Panc1 (cell line): ENCODE results near the gene FBXO15. TPM values are rescaled to one million over a fixed set of nuclear protein-coding genes. Genes with fewer than 3 reads are reported as not detected.

Experiments used
- ATAC-seq: fragments of 200-7000 bp; cut with Tn5 transposase; 2 replicates; pipeline ENCODE4 v1.9.1; 2020; ENCODE audit warnings: mild to moderate bottlenecking, moderate library complexity
- BruUV-seq: library from RNA; stranded (reverse); fragments of 400-500 nt; replicated peaks from 2 replicates; lab custom pipeline; 2021; lab: Mats Ljungman, UMichigan
- CTCF ChIA-PET: fragments of 300-600 bp; sonication (Branson Sonifier 250); formaldehyde crosslinking; loops from one replicate; lab custom pipeline; 2022; ENCODE audit warnings: antibody characterized with exemption; lab: Charles Lee
- POLR2A ChIA-PET: fragments of 300-600 bp; sonication (Branson Sonifier 250); formaldehyde crosslinking; loops from one replicate; lab custom pipeline; 2022; ENCODE audit warnings: antibody characterized with exemption; lab: Charles Lee
- DNase-seq: peaks from one replicate; pipeline ENCODE4 v3.0.0-alpha.2; 2010; ENCODE audit warnings: low read depth, low spot score
- H3K27ac ChIP-seq: 2 replicates; pipeline ENCODE4 v1.5.1; 2011; ENCODE audit warnings: mild to moderate bottlenecking, low read length, inconsistent platforms
- H3K27me3 ChIP-seq: fragments of 200-500 bp; sonication (Bioruptor generic); 2 replicates; pipeline ENCODE4 v1.6.0; 2014; ENCODE audit warnings: low read length, inconsistent platforms; ENCODE audit not compliant: control insufficient read depth, insufficient read depth
- H3K36me3 ChIP-seq: fragments of 200-500 bp; sonication (Bioruptor generic); 2 replicates; pipeline ENCODE4 v1.5.1; 2014; ENCODE audit warnings: inconsistent platforms, mild to moderate bottlenecking, low read length, moderate library complexity; ENCODE audit not compliant: control insufficient read depth, insufficient read depth
- H3K4me1 ChIP-seq: 2 replicates; pipeline ENCODE4 v1.5.1; 2011; ENCODE audit warnings: inconsistent platforms, mild to moderate bottlenecking, low read length, moderate library complexity; ENCODE audit not compliant: control insufficient read depth, insufficient read depth
- H3K4me3 ChIP-seq, 2 experiments: 2 replicates each; pipeline ENCODE4 v1.5.1; 2011 to 2012; ENCODE audit warnings: low read depth in 2 of 2, low read length in 2 of 2, mild to moderate bottlenecking in 2 of 2, inconsistent platforms in 1 of 2, moderate library complexity in 1 of 2
- H3K9me3 ChIP-seq: fragments of 200-500 bp; sonication (Bioruptor generic); 2 replicates; pipeline ENCODE4 v1.5.1; 2014; ENCODE audit warnings: low read depth, mild to moderate bottlenecking, inconsistent platforms, low read length, moderate library complexity; ENCODE audit not compliant: control insufficient read depth, insufficient read depth
- POLR2AphosphoS5 ChIP-seq: IDR thresholded peaks from 2 replicates; pipeline ENCODE4 v1.6.1; 2012; ENCODE audit warnings: mild to moderate bottlenecking, low read depth, low read length, moderate library complexity
- SIN3A ChIP-seq: IDR thresholded peaks from 2 replicates; pipeline ENCODE4 v1.6.1; 2012; ENCODE audit warnings: low read depth, mild to moderate bottlenecking, low read length, moderate library complexity, borderline replicate concordance; ENCODE audit not compliant: insufficient read depth
- TCF7L2 ChIP-seq: IDR thresholded peaks from 2 replicates; pipeline ENCODE4 v1.6.1; 2011; ENCODE audit warnings: mild to moderate bottlenecking, low read depth, low read length, inconsistent platforms
- in situ Hi-C: cut with HindIII; loops from 2 replicates; pipeline ENCODE4 v1.10.0; 2016; ENCODE audit warnings: low sequenced_read_pairs, low pct_unique_long_range_greater_than_20kb
- intact Hi-C: fragments of 100-400 bp; cut with micrococcal nuclease; formaldehyde crosslinking; loops from one replicate; pipeline ENCODE4 v1.10.0; 2022; ENCODE audit not compliant: unreplicated experiment
- total RNA-seq: library from RNA; stranded (reverse); gene quantifications from one replicate; pipeline ENCODE4 v1.2.1, GENCODE V29; 2021; ENCODE audit not compliant: unreplicated experiment
- TF ChIP-seq, protein P1 (sequence below): fragments of 450-650 bp; IDR thresholded peaks from 2 replicates; pipeline ENCODE4 v1.5.1; 2017; ENCODE audit warnings: mild to moderate bottlenecking
- TF ChIP-seq, protein P2 (sequence below), 2 experiments: IDR thresholded peaks; 2 replicates each; pipeline ENCODE4 v1.6.1; 2011 to 2012; ENCODE audit warnings: low read depth in 2 of 2, control low read depth in 1 of 2, low read length in 1 of 2, mild to moderate bottlenecking in 1 of 2, moderate library complexity in 1 of 2; ENCODE audit not compliant: insufficient read depth in 1 of 2

FBXO15 gene
- total RNA-seq, 1 experiment from 2014 or later, result 1.9 TPM

DNA sequence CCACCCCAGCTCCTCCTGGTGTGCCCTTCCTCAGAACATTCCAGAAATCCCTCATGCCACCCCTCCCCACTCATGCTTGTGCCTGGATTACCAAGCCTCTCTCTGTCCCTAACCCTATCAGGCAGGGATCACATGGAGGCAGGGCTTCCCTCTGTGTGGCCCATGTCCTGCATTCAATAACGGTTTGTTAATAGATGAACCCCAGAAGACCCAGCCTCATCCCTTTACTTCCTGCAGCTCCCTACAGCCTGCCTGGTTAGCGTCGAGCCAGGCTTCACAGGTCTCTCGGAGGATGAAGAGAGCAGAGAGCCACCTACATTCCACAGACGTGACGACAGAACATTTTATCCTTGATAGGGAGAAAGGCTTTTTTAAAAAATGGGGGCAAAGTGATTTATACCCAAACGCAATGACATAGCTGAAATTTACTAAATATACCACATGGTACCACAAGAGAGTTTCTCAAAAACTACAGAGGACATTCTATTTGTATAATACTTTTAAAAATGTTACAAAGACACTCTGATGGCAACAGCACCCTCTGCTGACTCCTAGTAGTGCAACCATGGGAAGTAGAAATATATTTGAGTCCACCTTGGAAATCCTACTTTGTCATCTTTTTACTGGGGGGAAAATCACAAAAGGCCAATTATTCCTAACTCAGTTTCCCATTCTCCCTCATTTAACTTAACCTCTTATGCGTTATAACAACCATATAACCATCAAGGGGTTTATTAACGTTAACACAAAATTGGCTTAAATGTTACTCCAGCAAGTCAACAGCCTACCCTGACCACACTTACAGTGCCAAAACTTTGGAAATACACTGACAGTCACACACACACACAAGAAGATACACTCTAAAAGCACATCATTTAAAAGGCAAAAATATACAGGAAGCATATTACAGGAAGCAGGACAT, 30.7 kb downstream of the FBXO15 start:
- in situ Hi-C loops, result no loop called here
- H3K36me3 ChIP-seq, result no peaks in the 10 kb centered on the region
- ChIA-PET CTCF (interaction anchor here (2.1 kb wide), 1 partner anchor 34 kb away, joined by 6 read pairs; no protein-coding TSS in a partner anchor), POLR2A (no interaction called here)
- H3K27me3 ChIP-seq, result peaks cover 13% of the 10 kb centered on the region; the same call in 1 of the 2 replicates
- no peak overlapping the region for H3K27ac ChIP-seq
- no TSS peak for BruUV-seq
- intact Hi-C loops, result loop anchor here (5.0 to 10.0 kb wide), 2 partner anchors 75 to 1352 kb away; no protein-coding TSS in a partner anchor
- H3K4me3 ChIP-seq, result no peak overlapping the region
- H3K4me1 ChIP-seq, result no peaks in the 10 kb centered on the region
- ATAC-seq, result peak; percentile 80; the same call in 1 of the 2 replicates
- no peak for TF ChIP-seq SIN3A
- TF ChIP-seq, protein P1, sequence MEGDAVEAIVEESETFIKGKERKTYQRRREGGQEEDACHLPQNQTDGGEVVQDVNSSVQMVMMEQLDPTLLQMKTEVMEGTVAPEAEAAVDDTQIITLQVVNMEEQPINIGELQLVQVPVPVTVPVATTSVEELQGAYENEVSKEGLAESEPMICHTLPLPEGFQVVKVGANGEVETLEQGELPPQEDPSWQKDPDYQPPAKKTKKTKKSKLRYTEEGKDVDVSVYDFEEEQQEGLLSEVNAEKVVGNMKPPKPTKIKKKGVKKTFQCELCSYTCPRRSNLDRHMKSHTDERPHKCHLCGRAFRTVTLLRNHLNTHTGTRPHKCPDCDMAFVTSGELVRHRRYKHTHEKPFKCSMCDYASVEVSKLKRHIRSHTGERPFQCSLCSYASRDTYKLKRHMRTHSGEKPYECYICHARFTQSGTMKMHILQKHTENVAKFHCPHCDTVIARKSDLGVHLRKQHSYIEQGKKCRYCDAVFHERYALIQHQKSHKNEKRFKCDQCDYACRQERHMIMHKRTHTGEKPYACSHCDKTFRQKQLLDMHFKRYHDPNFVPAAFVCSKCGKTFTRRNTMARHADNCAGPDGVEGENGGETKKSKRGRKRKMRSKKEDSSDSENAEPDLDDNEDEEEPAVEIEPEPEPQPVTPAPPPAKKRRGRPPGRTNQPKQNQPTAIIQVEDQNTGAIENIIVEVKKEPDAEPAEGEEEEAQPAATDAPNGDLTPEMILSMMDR, result peak; percentile 86
- no peak for TF ChIP-seq POLR2AphosphoS5
- DNase-seq, result peak; percentile 18
- no peaks in the 10 kb centered on the region for H3K9me3 ChIP-seq

DNA sequence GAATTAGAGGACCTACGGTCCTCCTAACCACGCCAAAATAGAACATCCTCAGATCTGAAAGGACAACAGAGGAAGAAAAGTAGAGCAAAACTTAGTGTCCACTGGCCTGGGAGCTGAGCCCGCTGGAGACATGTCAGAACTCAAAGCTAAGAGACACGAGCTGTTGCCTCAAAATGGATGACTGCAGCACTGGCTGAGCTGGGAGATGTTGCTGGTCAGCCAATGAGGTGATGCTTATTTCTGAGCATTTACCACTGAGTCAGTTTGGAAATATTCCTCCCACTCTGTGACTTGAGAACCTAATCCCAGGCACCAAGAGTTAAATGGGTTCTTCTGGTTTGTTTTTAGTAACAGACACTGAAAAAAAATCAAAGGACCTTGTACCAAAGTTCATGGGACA, 32.6 kb downstream of the FBXO15 start:
- Histone ChIP-seq H3K27me3 (peaks cover 2% of the 10 kb centered on the region; the same call in 1 of the 2 replicates), H3K4me3 (no peak overlapping the region), H3K27ac (no peak overlapping the region), H3K9me3 (no peaks in the 10 kb centered on the region), H3K36me3 (no peaks in the 10 kb centered on the region), H3K4me1 (no peaks in the 10 kb centered on the region)
- no peak for DNase-seq
- ChIA-PET POLR2A (no interaction called here), CTCF (interaction anchor here (2.1 kb wide), 1 partner anchor 32 kb away, joined by 6 read pairs; no protein-coding TSS in a partner anchor)
- no peak for ATAC-seq
- intact Hi-C loops (loop anchor here (5.0 to 10.0 kb wide), 2 partner anchors 73 to 1350 kb away; no protein-coding TSS in a partner anchor), in situ Hi-C loops (no loop called here)
- TF ChIP-seq, protein P2, sequence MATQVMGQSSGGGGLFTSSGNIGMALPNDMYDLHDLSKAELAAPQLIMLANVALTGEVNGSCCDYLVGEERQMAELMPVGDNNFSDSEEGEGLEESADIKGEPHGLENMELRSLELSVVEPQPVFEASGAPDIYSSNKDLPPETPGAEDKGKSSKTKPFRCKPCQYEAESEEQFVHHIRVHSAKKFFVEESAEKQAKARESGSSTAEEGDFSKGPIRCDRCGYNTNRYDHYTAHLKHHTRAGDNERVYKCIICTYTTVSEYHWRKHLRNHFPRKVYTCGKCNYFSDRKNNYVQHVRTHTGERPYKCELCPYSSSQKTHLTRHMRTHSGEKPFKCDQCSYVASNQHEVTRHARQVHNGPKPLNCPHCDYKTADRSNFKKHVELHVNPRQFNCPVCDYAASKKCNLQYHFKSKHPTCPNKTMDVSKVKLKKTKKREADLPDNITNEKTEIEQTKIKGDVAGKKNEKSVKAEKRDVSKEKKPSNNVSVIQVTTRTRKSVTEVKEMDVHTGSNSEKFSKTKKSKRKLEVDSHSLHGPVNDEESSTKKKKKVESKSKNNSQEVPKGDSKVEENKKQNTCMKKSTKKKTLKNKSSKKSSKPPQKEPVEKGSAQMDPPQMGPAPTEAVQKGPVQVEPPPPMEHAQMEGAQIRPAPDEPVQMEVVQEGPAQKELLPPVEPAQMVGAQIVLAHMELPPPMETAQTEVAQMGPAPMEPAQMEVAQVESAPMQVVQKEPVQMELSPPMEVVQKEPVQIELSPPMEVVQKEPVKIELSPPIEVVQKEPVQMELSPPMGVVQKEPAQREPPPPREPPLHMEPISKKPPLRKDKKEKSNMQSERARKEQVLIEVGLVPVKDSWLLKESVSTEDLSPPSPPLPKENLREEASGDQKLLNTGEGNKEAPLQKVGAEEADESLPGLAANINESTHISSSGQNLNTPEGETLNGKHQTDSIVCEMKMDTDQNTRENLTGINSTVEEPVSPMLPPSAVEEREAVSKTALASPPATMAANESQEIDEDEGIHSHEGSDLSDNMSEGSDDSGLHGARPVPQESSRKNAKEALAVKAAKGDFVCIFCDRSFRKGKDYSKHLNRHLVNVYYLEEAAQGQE (IDR thresholded peaks at IDR 0.05; ENCODE audit: insufficient read depth in 1 of 2, low read depth in 2 of 2, low read length in 1 of 2), result no peak
- TF ChIP-seq TCF7L2 (no peak), POLR2AphosphoS5 (no peak)
- no TSS peak for BruUV-seq
